ENCODE results near the gene ACOX3. TPM values are rescaled to one million over a fixed set of nuclear protein-coding genes. Genes with fewer than 3 reads are reported as not detected.

Gene ACOX3
- total and polyA plus RNA-seq, 9 of the 15 experiments (the other 6 are each of a cell fraction or from before 2014, with no cell fraction given): 0.68 to 7.3 (median 3.7) TPM

DNA sequence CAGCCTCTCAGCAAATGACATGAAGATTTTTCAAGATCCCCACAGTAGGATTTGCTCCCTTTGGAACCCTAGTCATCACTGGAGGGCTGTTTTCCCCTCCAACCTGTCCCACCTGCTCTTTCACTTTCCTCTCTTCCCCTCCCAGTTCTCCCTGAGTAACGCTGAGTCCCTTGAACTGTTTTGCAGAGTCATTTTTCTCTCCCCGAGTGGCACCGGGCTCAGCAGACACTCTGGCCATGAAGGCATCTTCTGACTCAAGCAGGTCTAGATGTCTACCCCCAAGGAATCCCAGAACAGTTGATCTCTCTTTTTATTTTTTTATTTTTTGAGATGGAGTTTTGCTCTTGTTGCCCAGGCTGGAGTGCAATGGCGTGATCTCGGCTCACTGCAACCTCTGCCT is 118.8 kb downstream of the ACOX3 start:
- no peaks in the 10 kb centered on the region for H3K36me3 ChIP-seq (ENCODE audit: control insufficient read depth, insufficient read depth, low read length)
- H3K9ac ChIP-seq (ENCODE audit: insufficient read depth in 1 of 2, low read depth in 2 of 2, low read length in 2 of 2): no peak overlapping the region
- in situ Hi-C loops (cut with MboI): no loop called here
- no peak for FAIRE-seq
- POLR2A ChIA-PET: interaction anchor here (1.5 kb wide), 1 partner anchor 18 kb away, joined by 6 read pairs; no protein-coding TSS in a partner anchor
- H3K9me1 ChIP-seq (ENCODE audit: control insufficient read depth, insufficient read depth, low read length): no peaks in the 10 kb centered on the region
- H3K4me2 ChIP-seq (ENCODE audit: insufficient read depth, low read length): no peak overlapping the region
- 0 out of 2 replicates have a peak, but pooled peaks cover 4% of the 10 kb centered on the region for H4K20me1 ChIP-seq (replicated peaks; ENCODE audit: control insufficient read depth, insufficient read depth, low read length)
- DNase-seq (ENCODE audit: extremely low read depth in 1 of 4, low spot score in 3 of 4): no peak
- no peak overlapping the region for H3K4me3 ChIP-seq
- H2AFZ ChIP-seq (ENCODE audit: low read depth, low read length): no peak overlapping the region
- H3K4me1 ChIP-seq (replicated peaks in 1 of 2; ENCODE audit: control insufficient read depth in 2 of 2, insufficient read depth in 2 of 2, low read length in 2 of 2): 0 out of 5 replicates have a peak, but pooled peaks cover 0 to 2% of the 10 kb centered on the region in 2 experiments
- H3K27ac ChIP-seq (ENCODE audit: extremely low read depth, low read depth, low read length): no peak overlapping the region
- WGBS (ENCODE audit: insufficient coverage, low coverage, missing lambda C conversion rate): 0% methylated on average over 3 of the region's 5 CpGs
- CTCF ChIA-PET (ENCODE audit: low intra/inter-chr PET ratio): no interaction called here
- no peak for TF ChIP-seq ZFP36 (IDR thresholded peaks at IDR 0.05; ENCODE audit: low read depth, low read length, partially characterized antibody)
- no peak for TF ChIP-seq RBM14 (IDR thresholded peaks at IDR 0.05; ENCODE audit: borderline replicate concordance, insufficient read depth, low read depth, low read length)
- no peak for TF ChIP-seq ZNF140 (CRISPR knock-in tag; IDR thresholded peaks at IDR 0.05)
- TF ChIP-seq ETV1 (tag; conservative IDR thresholded peaks at IDR 0.05; ENCODE audit: low read depth): no peak
- no peak for TF ChIP-seq SIRT6 (IDR thresholded peaks at IDR 0.05; ENCODE audit: low read depth, low read length)
- TF ChIP-seq ZNF778 (CRISPR knock-in tag; IDR thresholded peaks at IDR 0.05): no peak
- TF ChIP-seq ZNF146 (CRISPR knock-in tag; IDR thresholded peaks at IDR 0.05; ENCODE audit: unreplicated experiment): no peak
- no peak for TF ChIP-seq SMARCC2 (IDR thresholded peaks at IDR 0.05; ENCODE audit: low read depth)
- TF ChIP-seq GABPA (tag; conservative IDR thresholded peaks at IDR 0.05; ENCODE audit: low read depth): no peak
- TF ChIP-seq ZNF121 (CRISPR knock-in tag; conservative IDR thresholded peaks at IDR 0.05): no peak
- TF ChIP-seq, protein P1, sequence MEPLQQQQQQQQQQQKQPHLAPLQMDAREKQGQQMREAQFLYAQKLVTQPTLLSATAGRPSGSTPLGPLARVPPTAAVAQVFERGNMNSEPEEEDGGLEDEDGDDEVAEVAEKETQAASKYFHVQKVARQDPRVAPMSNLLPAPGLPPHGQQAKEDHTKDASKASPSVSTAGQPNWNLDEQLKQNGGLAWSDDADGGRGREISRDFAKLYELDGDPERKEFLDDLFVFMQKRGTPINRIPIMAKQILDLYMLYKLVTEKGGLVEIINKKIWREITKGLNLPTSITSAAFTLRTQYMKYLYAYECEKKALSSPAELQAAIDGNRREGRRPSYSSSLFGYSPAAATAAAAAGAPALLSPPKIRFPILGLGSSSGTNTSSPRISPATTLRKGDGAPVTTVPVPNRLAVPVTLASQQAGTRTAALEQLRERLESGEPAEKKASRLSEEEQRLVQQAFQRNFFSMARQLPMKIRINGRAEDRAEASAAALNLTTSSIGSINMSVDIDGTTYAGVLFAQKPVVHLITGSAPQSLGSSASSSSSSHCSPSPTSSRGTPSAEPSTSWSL (CRISPR knock-in tag; IDR thresholded peaks at IDR 0.05; ENCODE audit: borderline replicate concordance): no peak
- TF ChIP-seq DPF2 (IDR thresholded peaks at IDR 0.05): no peak
- TF ChIP-seq CAMTA2 (CRISPR knock-in tag; conservative IDR thresholded peaks at IDR 0.05): no peak
- no peak for TF ChIP-seq SP1 (CRISPR knock-in tag; IDR thresholded peaks at IDR 0.05)
- no peak for TF ChIP-seq POLR2AphosphoS5 (IDR thresholded peaks at IDR 0.05; ENCODE audit: control insufficient read depth, insufficient read depth, low read depth, low read length)
- peaks cover 0 to 36% of the 10 kb centered on the region in 2 experiments; a peak in 2 of 5 replicates for H3K27me3 ChIP-seq (ENCODE audit: control insufficient read depth in 2 of 2, insufficient read depth in 2 of 2, low read length in 2 of 2)
- no peaks in the 10 kb centered on the region for H3K79me2 ChIP-seq (ENCODE audit: control insufficient read depth, insufficient read depth, low read length)
- H3K9me3 ChIP-seq (replicated peaks; ENCODE audit: control insufficient read depth, insufficient read depth, low read depth, low read length): no peaks in the 10 kb centered on the region; the same call in 1 of the 2 replicates
- ATAC-seq: no peak
- intact Hi-C loops (cut with micrococcal nuclease): loop anchor here (5.0 kb wide), 1 partner anchor 81 kb away; no protein-coding TSS in a partner anchor
- BruUV-seq (replicated peaks): no TSS peak

Data from K562 (cell line).